Measurements from ENCODE around the gene CDK15. TPM values are rescaled to one million over a fixed set of nuclear protein-coding genes. Genes with fewer than 3 reads are reported as not detected.
A peak's percentile ranks its signal among the peaks of the same experiment; 100 is the strongest.

The CDK15 gene
- total RNA-seq, 1 donor: 0.27 TPM

DNA sequence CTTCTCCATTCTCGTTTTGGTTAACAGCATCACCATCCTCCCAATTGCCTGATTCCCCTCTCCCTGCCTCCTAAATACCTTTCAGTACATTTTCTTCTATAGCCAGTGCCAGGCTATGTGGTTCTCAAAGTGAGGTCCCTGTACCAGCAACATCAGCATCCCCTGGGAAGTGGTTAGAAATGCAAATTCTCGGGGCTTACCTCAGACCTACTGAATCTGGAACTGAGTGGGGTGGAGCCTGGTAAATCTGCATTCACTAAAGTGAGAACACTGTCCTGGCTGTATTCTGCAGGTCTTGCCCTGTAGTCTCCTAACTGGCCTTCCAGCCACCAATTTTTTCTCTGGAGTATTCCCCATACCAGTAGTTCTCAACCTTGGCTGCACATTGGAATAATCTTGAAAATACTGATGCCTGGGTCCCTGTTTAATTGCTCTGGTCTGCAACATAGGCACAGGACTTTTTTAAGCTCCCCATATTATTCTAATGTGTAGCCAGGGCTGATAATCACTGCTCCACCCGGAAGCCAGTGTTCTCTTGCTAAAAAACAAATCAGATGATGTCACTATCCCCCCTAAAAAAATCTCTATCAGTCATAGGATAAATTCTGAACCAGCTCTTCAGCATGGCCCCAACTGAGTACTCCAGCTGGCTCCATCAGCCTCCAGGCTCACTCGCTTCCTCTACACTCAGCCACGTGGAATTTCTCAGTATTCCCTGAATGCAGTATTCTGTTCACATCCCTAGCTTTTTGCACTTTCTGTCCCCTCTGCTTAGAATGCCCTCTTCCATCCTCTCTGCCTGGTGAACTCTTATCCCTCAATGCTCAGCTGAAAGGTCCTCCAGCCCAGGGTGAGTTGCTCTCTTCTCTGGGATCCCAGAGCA lies 98.4 kb downstream of the CDK15 start:
- no peak for DNase-seq (ENCODE audit: low read depth in 2 of 3, low spot score in 2 of 3)

DNA sequence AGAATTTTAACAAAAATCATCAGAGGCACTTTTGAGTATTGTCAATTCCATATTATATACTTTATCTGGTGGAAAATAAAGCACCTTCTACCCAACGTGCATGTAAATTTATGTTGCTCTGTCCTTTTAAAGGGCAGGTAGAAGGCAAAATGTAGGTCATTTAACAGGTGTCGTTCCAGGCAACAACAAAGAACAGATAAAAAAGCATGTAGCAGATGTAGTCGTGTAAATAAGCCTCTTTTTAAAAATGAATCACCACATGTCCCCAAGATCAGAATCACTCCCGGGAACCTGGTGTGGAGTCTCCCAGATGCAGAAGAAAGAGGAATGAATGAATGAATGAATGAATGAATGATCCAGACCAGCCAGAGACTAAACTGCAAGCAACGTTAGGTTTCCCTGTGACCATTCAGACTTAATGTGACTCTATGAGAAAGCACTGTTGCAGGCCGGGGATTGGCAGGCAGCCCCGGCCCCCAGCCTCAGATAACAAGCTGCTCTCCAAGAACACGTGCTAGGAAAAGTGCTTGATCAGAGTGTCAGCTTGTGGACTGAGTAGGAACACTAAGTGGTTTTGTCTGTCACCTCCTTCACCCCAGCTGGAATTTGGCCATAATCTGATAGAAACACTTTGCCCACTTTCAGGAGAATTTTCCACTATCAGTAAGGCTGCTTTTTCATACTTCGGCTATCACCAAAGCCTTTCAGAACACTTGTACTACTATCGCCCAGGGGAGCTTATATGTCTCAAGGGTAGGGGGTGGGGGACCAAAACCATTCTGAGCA lies 100.6 kb downstream of the CDK15 start:
- DNase-seq (ENCODE audit: low read depth in 2 of 3, low spot score in 2 of 3): peak in 1 of 3 donors; percentile 49

GRCh38 chr2:201907563-201907881 lies 101.2 kb downstream of the CDK15 start:
- no peak for DNase-seq (ENCODE audit: low read depth in 2 of 3, low spot score in 2 of 3)

DNA sequence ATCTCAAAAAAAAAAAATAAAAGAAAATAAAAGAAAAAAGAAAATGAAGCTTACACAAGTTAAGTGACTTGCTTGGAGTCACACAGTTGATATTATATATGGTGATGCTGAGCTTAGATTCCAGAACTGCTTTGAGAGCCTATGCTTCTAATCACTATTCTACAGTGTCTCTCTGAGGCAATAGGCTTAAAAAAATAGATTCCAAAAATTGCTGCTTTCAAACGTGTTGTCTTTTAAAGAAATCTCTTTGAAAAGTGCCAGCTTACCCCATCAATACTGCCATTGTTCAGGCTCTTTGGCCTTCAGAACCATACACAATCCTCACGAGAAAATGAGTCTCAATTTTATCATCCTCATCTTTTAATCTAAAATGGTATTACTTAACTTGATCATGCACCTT lies 102.6 kb downstream of the CDK15 start:
- no peak for DNase-seq (ENCODE audit: low read depth in 2 of 3, low spot score in 2 of 3)

DNA sequence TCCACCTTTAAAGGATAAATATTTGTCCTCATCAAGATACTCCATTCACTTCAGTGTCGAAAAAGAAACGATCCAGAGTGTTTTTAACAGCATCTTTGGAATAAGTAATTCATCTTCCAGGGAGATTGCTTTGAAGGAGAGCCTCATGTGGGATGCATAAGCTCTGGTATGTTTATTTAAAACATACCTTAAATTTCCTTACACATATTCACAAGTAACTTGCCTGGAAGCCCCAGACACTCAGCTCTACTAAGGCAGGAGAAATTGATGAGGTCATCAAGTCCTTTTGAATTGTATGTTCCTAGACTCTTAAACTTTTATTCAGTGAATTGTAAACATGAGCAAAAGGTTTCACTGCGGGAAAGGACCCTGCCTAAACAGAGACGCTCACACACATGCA lies 103.0 kb downstream of the CDK15 start:
- DNase-seq (ENCODE audit: low read depth in 2 of 3, low spot score in 2 of 3): no peak

DNA sequence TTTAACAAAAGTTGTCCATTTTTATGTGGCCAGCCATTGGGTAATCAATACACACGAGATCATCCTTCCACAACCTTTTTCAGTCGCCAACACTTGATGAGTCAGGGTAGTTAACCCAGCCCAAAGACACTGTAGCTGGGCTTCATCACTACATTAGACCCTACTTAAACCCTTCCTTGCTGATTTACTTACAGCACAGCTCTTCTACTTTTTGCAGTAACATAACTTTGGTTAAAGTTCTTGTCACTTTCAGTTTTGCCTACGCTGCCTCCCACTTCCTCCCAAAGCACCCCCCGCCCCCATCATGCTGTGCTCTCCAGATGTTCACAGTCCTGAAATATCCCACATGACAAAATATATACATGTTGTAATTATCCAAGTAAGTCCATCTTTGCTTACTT lies 103.6 kb downstream of the CDK15 start:
- peak in 1 of 3 donors; percentile 62 for DNase-seq (ENCODE audit: low read depth in 2 of 3, low spot score in 2 of 3)

- DNase-seq (ENCODE audit: low read depth in 2 of 3, low spot score in 2 of 3): no peak
Measured at GRCh38 chr2:201911372-201911771, 105.0 kb downstream of the CDK15 start.

DNA sequence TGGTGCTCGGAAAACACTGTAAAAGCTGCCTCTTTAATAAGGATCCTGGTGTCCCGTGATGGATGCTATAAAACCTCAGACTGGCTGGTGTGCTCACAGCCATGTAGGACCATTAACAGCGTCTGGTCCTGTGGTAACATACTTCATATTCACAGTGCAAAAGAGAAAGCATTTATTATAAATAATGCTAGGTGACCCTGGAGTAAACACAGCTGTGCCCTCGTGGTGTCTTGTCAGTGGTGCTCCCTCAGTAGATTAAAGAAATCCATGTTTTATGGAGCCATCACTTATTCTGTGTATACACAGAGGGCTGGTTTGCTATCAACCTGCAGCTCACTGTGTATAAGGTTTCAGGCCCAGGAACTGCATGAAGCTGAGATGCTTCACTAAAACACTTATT lies 106.9 kb downstream of the CDK15 start:
- DNase-seq (ENCODE audit: low read depth in 2 of 3, low spot score in 2 of 3): no peak

- DNase-seq (ENCODE audit: low read depth in 2 of 3, low spot score in 2 of 3): no peak
Measured at GRCh38 chr2:201915446-201915845, 109.1 kb downstream of the CDK15 start.

GRCh38 chr2:201916565-201916964 lies 110.2 kb downstream of the CDK15 start:
- DNase-seq (ENCODE audit: low read depth in 2 of 3, low spot score in 2 of 3): no peak

GRCh38 chr2:201918616-201919307 lies 112.4 kb downstream of the CDK15 start:
- DNase-seq (ENCODE audit: low read depth in 2 of 3, low spot score in 2 of 3): no peak

GRCh38 chr2:201919308-201919634 lies 112.9 kb downstream of the CDK15 start:
- DNase-seq (ENCODE audit: low read depth in 2 of 3, low spot score in 2 of 3): no peak

- no peak for DNase-seq (ENCODE audit: low read depth in 2 of 3, low spot score in 2 of 3)
Measured at GRCh38 chr2:201923436-201924328, 117.3 kb downstream of the CDK15 start.

GRCh38 chr2:201924453-201924852 lies 118.1 kb downstream of the CDK15 start:
- DNase-seq (ENCODE audit: low read depth in 2 of 3, low spot score in 2 of 3): no peak

- no peak for DNase-seq (ENCODE audit: low read depth in 2 of 3, low spot score in 2 of 3)
Measured at GRCh38 chr2:201925056-201925455, 118.7 kb downstream of the CDK15 start.

- no peak for DNase-seq (ENCODE audit: low read depth in 2 of 3, low spot score in 2 of 3)
Measured at GRCh38 chr2:201926067-201926466, 119.7 kb downstream of the CDK15 start.

- DNase-seq (ENCODE audit: low read depth in 2 of 3, low spot score in 2 of 3): no peak
Measured at GRCh38 chr2:201928363-201928762, 122.0 kb downstream of the CDK15 start.

GRCh38 chr2:201929281-201930026 lies 123.1 kb downstream of the CDK15 start:
- DNase-seq (ENCODE audit: low read depth in 2 of 3, low spot score in 2 of 3): no peak

DNA sequence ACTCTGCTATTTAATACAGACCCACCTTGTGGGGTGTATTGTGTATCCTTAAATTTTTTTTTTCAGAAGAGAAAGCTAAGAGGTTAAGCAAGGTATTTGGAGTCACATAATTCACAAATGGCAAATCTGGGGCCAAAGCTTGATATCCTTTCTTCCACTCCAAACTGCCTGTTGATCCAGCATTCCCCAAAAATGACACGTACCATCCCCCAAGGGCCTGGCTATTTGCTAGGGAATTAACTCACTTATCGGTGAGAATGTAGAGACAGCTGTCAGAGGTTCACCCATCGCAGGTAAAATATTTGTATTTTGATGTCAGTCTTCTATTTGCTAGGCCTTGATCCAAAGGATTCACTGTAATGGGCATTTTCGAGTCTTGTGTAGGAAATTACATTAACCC lies 123.7 kb downstream of the CDK15 start:
- DNase-seq (ENCODE audit: low read depth in 2 of 3, low spot score in 2 of 3): no peak

DNA sequence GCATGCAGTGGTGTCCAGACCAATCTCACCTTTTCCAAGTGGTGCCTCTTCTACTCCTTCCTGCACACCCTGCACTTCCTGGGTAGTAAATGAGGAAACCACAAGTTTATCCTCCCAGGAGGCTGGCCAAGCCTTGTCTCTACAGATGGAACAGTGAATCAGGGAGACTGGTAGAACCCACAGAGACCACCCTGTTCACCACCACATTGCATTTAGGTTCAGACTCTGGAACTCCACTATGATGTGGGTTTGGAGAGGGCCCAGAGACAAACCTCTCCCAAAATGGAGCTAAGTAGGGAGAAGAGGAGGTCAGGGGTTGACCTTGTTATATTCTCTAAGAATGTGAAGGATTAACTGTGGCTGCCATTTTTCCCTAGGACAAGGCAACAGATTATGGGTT lies 124.5 kb downstream of the CDK15 start:
- no peak for DNase-seq (ENCODE audit: low read depth in 2 of 3, low spot score in 2 of 3)
